Caco-2 (cell line): Measurements from ENCODE around the gene YAF2. TPM values are rescaled to one million over a fixed set of nuclear protein-coding genes. Genes with fewer than 3 reads are reported as not detected.
"Not testable (repeated sequence)": the region's sequence is repeated elsewhere in the genome, so short reads cannot be mapped to it uniquely, and the experiment has no call there.

ENCODE experiments used
- BruUV-seq: library from RNA; stranded (reverse); fragments of 400-500 nt; replicated peaks from 2 replicates; lab custom pipeline; 2021; lab: Mats Ljungman, UMichigan
- CTCF ChIA-PET: fragments of 300-600 bp; sonication (Branson Sonifier 250); formaldehyde crosslinking; loops from one replicate; lab custom pipeline; 2022; ENCODE audit warnings: antibody characterized with exemption; lab: Charles Lee
- POLR2A ChIA-PET: fragments of 300-600 bp; sonication (Branson Sonifier 250); formaldehyde crosslinking; loops from one replicate; lab custom pipeline; 2022; ENCODE audit warnings: antibody characterized with exemption; lab: Charles Lee
- DNase-seq, 2 experiments: peaks; one replicate each; pipeline versions ENCODE4 v3.0.0 to v3.0.0-alpha.2; 2020 to 2022
- H3K27me3 ChIP-seq: replicated peaks from 2 replicates; pipeline ENCODE4 v1.6.0; 2011; ENCODE audit warnings: low read length; ENCODE audit not compliant: control insufficient read depth, insufficient read depth
- H3K36me3 ChIP-seq: 2 replicates; pipeline ENCODE4 v1.5.1; 2011; ENCODE audit warnings: low read length; ENCODE audit not compliant: control insufficient read depth, insufficient read depth
- H3K4me1 ChIP-seq: fragments of 250-450 bp; sonication (Bioruptor Pico); 2 replicates; pipeline ENCODE4 v1.5.1; 2020; ENCODE audit warnings: mild to moderate bottlenecking
- H3K4me3 ChIP-seq: 2 replicates; pipeline ENCODE4 v1.5.1; 2011; ENCODE audit warnings: low read depth, mild to moderate bottlenecking, control low read depth, low read length
- H3K9me3 ChIP-seq: fragments of 250-450 bp; sonication (Bioruptor Pico); 2 replicates; pipeline ENCODE4 v1.5.1; 2020; ENCODE audit warnings: mild to moderate bottlenecking, moderate library complexity
- H3K27ac Mint-ChIP-seq: one replicate; pipeline ENCODE4 v1.8.0; 2022; ENCODE audit warnings: mixed read lengths; ENCODE audit not compliant: unreplicated experiment
- H3K27me3 Mint-ChIP-seq: one replicate; pipeline ENCODE4 v1.8.0; 2022; ENCODE audit warnings: mixed read lengths; ENCODE audit not compliant: insufficient read depth, unreplicated experiment
- H3K36me3 Mint-ChIP-seq: one replicate; pipeline ENCODE4 v1.8.0; 2022; ENCODE audit warnings: mild to moderate bottlenecking, mixed read lengths; ENCODE audit not compliant: insufficient read depth, unreplicated experiment
- H3K4me1 Mint-ChIP-seq: one replicate; pipeline ENCODE4 v1.8.0; 2022; ENCODE audit warnings: low read depth, mixed read lengths; ENCODE audit not compliant: unreplicated experiment
- H3K4me3 Mint-ChIP-seq: one replicate; pipeline ENCODE4 v1.8.0; 2022; ENCODE audit warnings: mild to moderate bottlenecking, moderate library complexity, mixed read lengths; ENCODE audit not compliant: unreplicated experiment
- H3K9me3 Mint-ChIP-seq: one replicate; pipeline ENCODE4 v1.8.0; 2022; ENCODE audit warnings: mixed read lengths; ENCODE audit not compliant: unreplicated experiment
- CTCF ChIP-seq, 2 experiments: fragments of 200-600 bp in 1 of 2; IDR thresholded peaks; 1 replicate in 1 of 2; 2 replicates in 1 of 2; pipeline versions ENCODE4 v1.5.1 to v1.8.0; 2011 to 2022; ENCODE audit warnings: antibody characterized with exemption in 1 of 2, control low read depth in 1 of 2, inconsistent platforms in 1 of 2, low read depth in 1 of 2, low read length in 1 of 2, mild to moderate bottlenecking in 1 of 2, moderate library complexity in 1 of 2; ENCODE audit not compliant: insufficient read depth in 1 of 2, severe bottlenecking in 1 of 2, unreplicated experiment in 1 of 2
- intact Hi-C: fragments of 100-400 bp; cut with micrococcal nuclease; formaldehyde crosslinking; loops from one replicate; pipeline ENCODE4 v1.10.0; 2022; ENCODE audit not compliant: unreplicated experiment
- total RNA-seq: library from RNA; stranded (reverse); gene quantifications from 2 replicates; pipeline ENCODE4 v1.2.3, GENCODE V29; 2022

The YAF2 gene
- total RNA-seq, 1 experiment from 2014 or later, result 29.2 TPM

GRCh38 chr12:42235426-42235825 is 2.6 kb downstream of the YAF2 start:
- no peak for TF ChIP-seq CTCF (IDR thresholded peaks at IDR 0.05; ENCODE audit: insufficient read depth in 1 of 2, low read depth in 1 of 2, low read length in 1 of 2, severe bottlenecking in 1 of 2, unreplicated experiment in 1 of 2)
- Mint-ChIP-seq H3K36me3 (peaks cover 9% of the 10 kb centered on the region), H3K9me3 (no peaks in the 10 kb centered on the region), H3K4me3 (no peak overlapping the region), H3K27me3 (no peaks in the 10 kb centered on the region), H3K27ac (no peak overlapping the region), H3K4me1 (peaks cover 9% of the 10 kb centered on the region)
- ChIA-PET POLR2A (interaction anchor here (0.6 kb wide), 1 partner anchor 90 kb away, joined by 3 read pairs; no protein-coding TSS in a partner anchor), CTCF (no interaction called here)
- Histone ChIP-seq H3K4me1 (peaks cover 9% of the 10 kb centered on the region), H3K36me3 (0 out of 2 replicates have a peak, but pooled peaks cover 1% of the 10 kb centered on the region), H3K4me3 (no peak overlapping the region), H3K27me3 (no peaks in the 10 kb centered on the region), H3K9me3 (no peaks in the 10 kb centered on the region)
- intact Hi-C loops, result loop anchor here (5.0 kb wide), 1 partner anchor 108 kb away; no protein-coding TSS in a partner anchor
- DNase-seq, result no peak
- no TSS peak for BruUV-seq

- peaks cover 9% of the 10 kb centered on the region for H3K4me1 Mint-ChIP-seq
- no peak overlapping the region for H3K4me3 Mint-ChIP-seq
- no TSS peak for BruUV-seq
- ChIA-PET CTCF (no interaction called here), POLR2A (interaction anchor here (0.6 kb wide), 1 partner anchor 90 kb away, joined by 3 read pairs; no protein-coding TSS in a partner anchor)
- H3K27ac Mint-ChIP-seq, result no peak overlapping the region
- no peaks in the 10 kb centered on the region for H3K27me3 Mint-ChIP-seq
- H3K9me3 Mint-ChIP-seq, result no peaks in the 10 kb centered on the region
- Histone ChIP-seq H3K4me3 (no peak overlapping the region), H3K4me1 (peaks cover 9% of the 10 kb centered on the region), H3K36me3 (0 out of 2 replicates have a peak, but pooled peaks cover 1% of the 10 kb centered on the region), H3K9me3 (no peaks in the 10 kb centered on the region), H3K27me3 (no peaks in the 10 kb centered on the region)
- intact Hi-C loops, result loop anchor here (5.0 kb wide), 1 partner anchor 108 kb away; no protein-coding TSS in a partner anchor
- peaks cover 9% of the 10 kb centered on the region for H3K36me3 Mint-ChIP-seq
- no peak for DNase-seq
- TF ChIP-seq CTCF (IDR thresholded peaks at IDR 0.05; ENCODE audit: insufficient read depth in 1 of 2, low read depth in 1 of 2, low read length in 1 of 2, severe bottlenecking in 1 of 2, unreplicated experiment in 1 of 2), result no peak
Observed at GRCh38 chr12:42234970-42235369, 3.1 kb downstream of the YAF2 start.

GRCh38 chr12:42227525-42227924 is 10.5 kb downstream of the YAF2 start:
- H3K4me1 Mint-ChIP-seq, H3K36me3 ChIP-seq, DNase-seq, H3K4me1 ChIP-seq, H3K27me3 Mint-ChIP-seq, intact Hi-C loops, H3K9me3 Mint-ChIP-seq, H3K9me3 ChIP-seq, H3K27me3 ChIP-seq, H3K4me3 ChIP-seq, H3K27ac Mint-ChIP-seq, POLR2A ChIA-PET, CTCF ChIA-PET, BruUV-seq, H3K4me3 Mint-ChIP-seq: not testable (repeated sequence)
- peaks cover 12% of the 10 kb centered on the region for H3K36me3 Mint-ChIP-seq

- H3K4me1 Mint-ChIP-seq, DNase-seq, H3K4me3 ChIP-seq, CTCF ChIA-PET, H3K4me3 Mint-ChIP-seq, H3K27me3 Mint-ChIP-seq, H3K9me3 Mint-ChIP-seq, H3K9me3 ChIP-seq, H3K4me1 ChIP-seq, H3K36me3 ChIP-seq, POLR2A ChIA-PET, BruUV-seq, H3K27me3 ChIP-seq, H3K27ac Mint-ChIP-seq: not testable (repeated sequence)
- intact Hi-C loops, result loop anchor here (5.0 kb wide), 1 partner anchor 97 kb away; no protein-coding TSS in a partner anchor
- H3K36me3 Mint-ChIP-seq, result peaks cover 12% of the 10 kb centered on the region
Observed at GRCh38 chr12:42224501-42224900, 13.5 kb downstream of the YAF2 start.
